Thymus (tissue), 11 donors: ENCODE measurements around the gene TBC1D5. TPM values are rescaled to one million over a fixed set of nuclear protein-coding genes. Genes with fewer than 3 reads are reported as not detected.

ENCODE experiments used
- DNase-seq, 9 donors: peaks; one replicate each; pipeline ENCODE4 v3.0.0-alpha.2; 2013; ENCODE audit warnings: low spot score in 9 of 9, low read depth in 6 of 9, missing footprints in 1 of 9
- H3K27ac ChIP-seq, 2 donors: one replicate each; pipeline ENCODE4 v1.5.1; 2013; ENCODE audit warnings: control low read depth in 1 of 2, low read depth in 1 of 2, low read length in 1 of 2, mild to moderate bottlenecking in 1 of 2, moderate library complexity in 1 of 2
- H3K27me3 ChIP-seq, 2 donors: one replicate each; pipeline ENCODE4 v1.5.1; 2013; ENCODE audit warnings: low read length in 1 of 2; ENCODE audit not compliant: control insufficient read depth in 2 of 2, insufficient read depth in 1 of 2
- H3K36me3 ChIP-seq, 2 donors: one replicate each; pipeline ENCODE4 v1.5.1; 2013; ENCODE audit warnings: low read length in 1 of 2, mild to moderate bottlenecking in 1 of 2, moderate library complexity in 1 of 2; ENCODE audit not compliant: control insufficient read depth in 2 of 2, insufficient read depth in 2 of 2
- H3K4me1 ChIP-seq, 2 donors: one replicate each; pipeline ENCODE4 v1.5.1; 2013; ENCODE audit warnings: low read length in 2 of 2; ENCODE audit not compliant: control insufficient read depth in 2 of 2, insufficient read depth in 2 of 2
- H3K4me3 ChIP-seq, 2 donors: one replicate each; pipeline ENCODE4 v1.5.1; 2013; ENCODE audit warnings: low read length in 2 of 2, control low read depth in 1 of 2, mild to moderate bottlenecking in 1 of 2
- H3K9me3 ChIP-seq, 2 donors: one replicate each; pipeline ENCODE4 v1.5.1; 2013; ENCODE audit warnings: low read length in 1 of 2, mild to moderate bottlenecking in 1 of 2; ENCODE audit not compliant: control insufficient read depth in 2 of 2, insufficient read depth in 1 of 2
- WGBS: extraction: QIAGEN DNeasy Blood & Tissue Kit; methylation state at CpG from one replicate; pipeline ENCODE4 v1.1.7; 2013; 5-methylcytosine and 5-hydroxymethylcytosine counted together
- polyA plus RNA-seq: library from polyadenylated mRNA; stranded (reverse); fragments of 200-250 nt; gene quantifications from one replicate; pipeline ENCODE4 v1.2.3, GENCODE V29; 2013
- total RNA-seq: library from RNA; stranded (reverse); fragments of 120-200 nt; gene quantifications from one replicate; pipeline ENCODE4 v1.2.4, GENCODE V29; 2013
- donor health status: healthy.

Gene TBC1D5
- total and polyA plus RNA-seq, 2 donors, result 8.9 to 37.3 TPM

GRCh38 chr3:17116007-17116600 is 626.3 kb downstream of the TBC1D5 start:
- Histone ChIP-seq H3K27ac (no peak overlapping the region), H3K4me1 (no peaks in the 10 kb centered on the region)
- 97% methylated on average over 8 of the region's 8 CpGs for WGBS

GRCh38 chr3:17115186-17115585 is 627.2 kb downstream of the TBC1D5 start:
- WGBS, result 99% methylated on average over 3 of the region's 3 CpGs
- Histone ChIP-seq H3K36me3 (no peaks in the 10 kb centered on the region), H3K9me3 (no peaks in the 10 kb centered on the region), H3K4me3 (no peak overlapping the region), H3K27me3 (no peaks in the 10 kb centered on the region), H3K27ac (no peak overlapping the region), H3K4me1 (no peaks in the 10 kb centered on the region)
- no peak for DNase-seq

More at GRCh38 chr3:17116007-17116600, 626.3 kb downstream of the TBC1D5 start:
- DNase-seq, result no peak
- no peaks in the 10 kb centered on the region for H3K9me3 ChIP-seq
- no peaks in the 10 kb centered on the region for H3K36me3 ChIP-seq
- H3K4me3 ChIP-seq, result no peak overlapping the region
- no peaks in the 10 kb centered on the region for H3K27me3 ChIP-seq

GRCh38 chr3:17111586-17111985 is 630.8 kb downstream of the TBC1D5 start:
- 97% methylated on average over 3 of the region's 3 CpGs for WGBS
- Histone ChIP-seq H3K27ac (no peak overlapping the region), H3K36me3 (no peaks in the 10 kb centered on the region), H3K4me1 (no peaks in the 10 kb centered on the region), H3K4me3 (no peak overlapping the region), H3K27me3 (no peaks in the 10 kb centered on the region), H3K9me3 (no peaks in the 10 kb centered on the region)
- DNase-seq, result no peak

- H3K4me1 ChIP-seq, result no peaks in the 10 kb centered on the region
- 69% methylated on average over 8 of the region's 8 CpGs for WGBS
- DNase-seq, result no peak
- H3K4me3 ChIP-seq, result no peak overlapping the region
- H3K27me3 ChIP-seq, result no peaks in the 10 kb centered on the region
- no peaks in the 10 kb centered on the region for H3K9me3 ChIP-seq
- no peak overlapping the region for H3K27ac ChIP-seq
- H3K36me3 ChIP-seq, result no peaks in the 10 kb centered on the region
Observed at GRCh38 chr3:17110660-17111396, 631.6 kb downstream of the TBC1D5 start.
